RWPE2 (cell line): ENCODE measurements around the gene MRPS34.

Experiments used
- ATAC-seq: fragments of 200-7000 bp; cut with Tn5 transposase; 3 replicates; pipeline ENCODE4 v1.9.1; 2021; ENCODE audit warnings: low read depth
- DNase-seq: peaks from one replicate; pipeline ENCODE4 v3.0.0-alpha.2; 2020; ENCODE audit warnings: low spot score
- H3K27ac ChIP-seq: fragments of 450-650 bp; 2 replicates; pipeline ENCODE4 v1.5.1; 2017; ENCODE audit warnings: mild to moderate bottlenecking; ENCODE audit not compliant: poor library complexity, severe bottlenecking
- H3K27me3 ChIP-seq: fragments of 250-450 bp; sonication (Bioruptor Pico); 2 replicates; pipeline ENCODE4 v1.5.1; 2021; ENCODE audit warnings: mild to moderate bottlenecking, moderate library complexity; ENCODE audit not compliant: insufficient read depth, poor library complexity, severe bottlenecking
- H3K36me3 ChIP-seq: fragments of 250-450 bp; sonication (Bioruptor Pico); 2 replicates; pipeline ENCODE4 v1.5.1; 2020; ENCODE audit warnings: low read depth, mild to moderate bottlenecking, moderate library complexity
- H3K4me1 ChIP-seq: fragments of 250-450 bp; sonication (Bioruptor Pico); 2 replicates; pipeline ENCODE4 v1.5.1; 2021; ENCODE audit warnings: mild to moderate bottlenecking, moderate library complexity; ENCODE audit not compliant: insufficient read depth, poor library complexity, severe bottlenecking
- H3K4me3 ChIP-seq: fragments of 250-450 bp; sonication (Bioruptor Pico); 2 replicates; pipeline ENCODE4 v1.5.1; 2021; ENCODE audit warnings: mild to moderate bottlenecking, moderate library complexity; ENCODE audit not compliant: severe bottlenecking
- H3K9me3 ChIP-seq: fragments of 250-450 bp; sonication (Bioruptor Pico); 2 replicates; pipeline ENCODE4 v1.5.1; 2021; ENCODE audit warnings: mild to moderate bottlenecking, moderate library complexity; ENCODE audit not compliant: severe bottlenecking
- TF ChIP-seq, protein P1 (sequence below): fragments of 450-650 bp; IDR thresholded peaks from one replicate; pipeline ENCODE4 v1.5.1; 2017; ENCODE audit warnings: mild to moderate bottlenecking, moderate library complexity; ENCODE audit not compliant: poor library complexity, severe bottlenecking

The MRPS34 gene

DNA sequence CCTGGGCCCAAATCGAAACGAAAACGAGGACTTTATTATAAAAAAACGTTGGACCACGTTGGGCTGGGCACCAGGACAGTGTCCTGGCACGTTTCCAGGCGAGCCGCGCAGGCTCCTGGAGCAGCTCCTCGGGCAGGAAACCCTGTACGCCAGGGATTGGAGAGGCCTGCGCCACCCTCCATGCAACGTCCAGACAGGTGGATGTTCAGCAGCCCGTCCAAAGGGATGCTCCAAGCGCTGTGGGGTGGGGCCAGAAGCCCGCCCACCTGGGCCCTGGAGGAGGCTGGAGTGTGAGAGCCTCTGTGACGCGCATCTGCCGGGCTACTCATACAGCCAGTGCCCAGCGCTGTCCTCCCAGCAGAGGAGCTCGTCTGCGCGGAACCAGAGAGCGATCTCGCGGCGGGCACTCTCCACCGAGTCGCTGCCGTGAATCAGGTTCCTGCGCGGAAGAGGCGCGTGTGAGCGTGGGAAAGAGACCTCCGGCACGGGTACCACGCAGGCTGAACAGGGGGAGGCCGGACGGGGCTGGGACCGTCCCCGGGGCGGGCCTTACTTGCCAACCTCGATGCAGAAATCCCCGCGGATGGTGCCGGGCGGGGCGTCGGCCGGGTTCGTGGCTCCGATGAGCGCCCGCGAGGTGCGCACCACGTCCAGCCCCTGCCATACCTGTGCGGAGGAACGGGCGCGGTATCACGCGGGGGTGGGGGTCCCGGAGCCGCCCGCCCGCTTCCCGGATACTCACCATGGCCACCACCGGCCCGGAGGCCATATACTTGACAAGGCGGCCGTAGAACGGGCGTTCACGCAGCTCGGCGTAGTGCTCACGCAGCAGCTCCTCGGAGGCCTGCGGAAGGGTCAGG is 2.4 kb downstream of the MRPS34 start:
- peak overlapping the region; percentile 66 for H3K27ac ChIP-seq
- no peaks in the 10 kb centered on the region for H3K9me3 ChIP-seq
- ATAC-seq, result peak; percentile 54
- peak overlapping the region; percentile 83 for H3K4me3 ChIP-seq
- TF ChIP-seq, protein P1, sequence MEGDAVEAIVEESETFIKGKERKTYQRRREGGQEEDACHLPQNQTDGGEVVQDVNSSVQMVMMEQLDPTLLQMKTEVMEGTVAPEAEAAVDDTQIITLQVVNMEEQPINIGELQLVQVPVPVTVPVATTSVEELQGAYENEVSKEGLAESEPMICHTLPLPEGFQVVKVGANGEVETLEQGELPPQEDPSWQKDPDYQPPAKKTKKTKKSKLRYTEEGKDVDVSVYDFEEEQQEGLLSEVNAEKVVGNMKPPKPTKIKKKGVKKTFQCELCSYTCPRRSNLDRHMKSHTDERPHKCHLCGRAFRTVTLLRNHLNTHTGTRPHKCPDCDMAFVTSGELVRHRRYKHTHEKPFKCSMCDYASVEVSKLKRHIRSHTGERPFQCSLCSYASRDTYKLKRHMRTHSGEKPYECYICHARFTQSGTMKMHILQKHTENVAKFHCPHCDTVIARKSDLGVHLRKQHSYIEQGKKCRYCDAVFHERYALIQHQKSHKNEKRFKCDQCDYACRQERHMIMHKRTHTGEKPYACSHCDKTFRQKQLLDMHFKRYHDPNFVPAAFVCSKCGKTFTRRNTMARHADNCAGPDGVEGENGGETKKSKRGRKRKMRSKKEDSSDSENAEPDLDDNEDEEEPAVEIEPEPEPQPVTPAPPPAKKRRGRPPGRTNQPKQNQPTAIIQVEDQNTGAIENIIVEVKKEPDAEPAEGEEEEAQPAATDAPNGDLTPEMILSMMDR, result no peak
- peak; percentile 87 for DNase-seq
- H3K27me3 ChIP-seq, result no peaks in the 10 kb centered on the region
- peaks cover 17% of the 10 kb centered on the region for H3K36me3 ChIP-seq
- peaks cover 4% of the 10 kb centered on the region for H3K4me1 ChIP-seq

DNA sequence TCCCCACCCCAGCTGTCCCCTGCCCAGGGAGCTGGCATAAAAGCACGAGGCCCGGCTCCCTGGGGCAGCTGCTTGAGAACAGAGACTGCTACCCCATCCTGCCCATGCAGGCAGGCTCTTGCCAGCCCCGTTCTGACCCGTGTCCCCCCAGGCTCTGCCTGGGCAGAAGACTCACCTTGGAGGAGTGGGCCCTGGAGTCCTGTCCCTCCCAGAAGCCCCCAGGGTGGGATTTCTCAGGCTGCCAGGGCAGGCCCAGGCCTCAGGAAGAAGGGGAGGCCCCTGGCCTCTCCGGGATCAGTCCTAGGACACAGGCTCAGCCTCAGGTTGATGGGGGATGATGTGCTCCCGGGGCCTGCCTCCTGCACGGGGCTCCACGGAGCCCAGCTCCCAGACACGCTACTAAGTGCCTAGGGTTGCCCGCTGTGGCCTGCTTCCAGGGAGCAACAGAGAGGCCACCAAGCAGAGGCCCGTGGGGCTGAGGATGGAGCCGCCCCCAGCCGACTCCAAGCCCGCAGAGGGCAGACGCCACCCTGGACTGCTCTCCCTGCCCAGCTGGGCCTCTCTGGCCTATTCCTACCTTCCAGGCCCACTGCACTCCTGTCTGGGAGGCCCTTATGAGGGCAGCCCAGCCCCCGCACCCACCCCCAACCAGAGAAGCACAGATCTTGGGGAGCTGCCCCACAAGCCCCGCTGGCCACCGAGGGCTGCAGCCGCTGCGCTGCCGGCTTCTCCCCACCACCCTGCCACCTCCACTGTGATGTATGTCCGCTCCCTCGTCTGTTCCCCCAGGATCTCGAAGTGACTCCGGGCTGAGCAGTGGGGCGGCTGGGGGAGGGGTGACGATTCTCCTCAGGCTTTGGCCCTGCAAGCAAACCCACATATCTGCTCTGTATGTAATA is 3.3 kb downstream of the MRPS34 start:
- no peak for ATAC-seq
- peak overlapping the region; percentile 66 for H3K27ac ChIP-seq

DNA sequence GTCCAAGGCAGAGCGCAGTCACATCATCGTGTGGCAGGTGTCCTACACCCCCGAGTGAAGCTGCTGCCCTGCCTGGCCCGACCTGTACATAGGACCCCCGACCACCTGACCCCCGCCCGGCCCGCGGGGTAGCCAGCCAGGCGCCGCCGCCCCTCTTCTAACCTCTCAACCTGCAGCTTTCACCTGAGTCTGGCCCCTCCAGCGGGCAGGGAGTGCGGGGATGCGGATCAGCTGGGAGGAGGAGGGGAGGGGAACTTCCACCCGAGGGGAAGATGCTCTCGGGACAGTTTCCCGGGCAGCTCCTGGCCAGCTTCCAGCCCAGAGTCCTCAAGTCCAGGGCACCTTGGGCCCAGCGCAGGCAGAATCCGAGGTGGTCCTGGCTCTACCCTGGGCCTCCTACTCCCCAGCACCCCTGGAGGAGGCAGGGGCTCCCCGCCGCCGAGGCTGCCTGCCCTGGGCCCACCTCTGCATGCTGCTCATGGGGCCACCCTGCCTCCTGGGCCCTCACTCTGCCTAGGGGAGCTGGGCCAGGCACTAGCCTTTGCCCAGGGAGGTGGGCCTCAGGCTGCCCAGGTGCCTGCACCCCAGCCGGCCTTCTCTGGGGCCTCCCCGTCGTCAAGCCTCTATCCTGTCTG is 4.0 kb downstream of the MRPS34 start:
- TF ChIP-seq, protein P1, result no peak
- H3K27ac ChIP-seq, result no peak overlapping the region
- H3K4me3 ChIP-seq, result no peak overlapping the region
- H3K27me3 ChIP-seq, result no peaks in the 10 kb centered on the region
- peaks cover 24% of the 10 kb centered on the region for H3K36me3 ChIP-seq
- DNase-seq, result no peak
- no peak for ATAC-seq
- no peaks in the 10 kb centered on the region for H3K9me3 ChIP-seq
- H3K4me1 ChIP-seq, result peaks cover 4% of the 10 kb centered on the region

More for the DNA sequence above, 3.3 kb downstream of the MRPS34 start:
- no peak for DNase-seq
- Histone ChIP-seq H3K4me1 (peaks cover 4% of the 10 kb centered on the region), H3K36me3 (peaks cover 18% of the 10 kb centered on the region), H3K4me3 (peak overlapping the region; percentile 83), H3K27me3 (no peaks in the 10 kb centered on the region), H3K9me3 (no peaks in the 10 kb centered on the region)
- TF ChIP-seq, protein P1, result no peak

DNA sequence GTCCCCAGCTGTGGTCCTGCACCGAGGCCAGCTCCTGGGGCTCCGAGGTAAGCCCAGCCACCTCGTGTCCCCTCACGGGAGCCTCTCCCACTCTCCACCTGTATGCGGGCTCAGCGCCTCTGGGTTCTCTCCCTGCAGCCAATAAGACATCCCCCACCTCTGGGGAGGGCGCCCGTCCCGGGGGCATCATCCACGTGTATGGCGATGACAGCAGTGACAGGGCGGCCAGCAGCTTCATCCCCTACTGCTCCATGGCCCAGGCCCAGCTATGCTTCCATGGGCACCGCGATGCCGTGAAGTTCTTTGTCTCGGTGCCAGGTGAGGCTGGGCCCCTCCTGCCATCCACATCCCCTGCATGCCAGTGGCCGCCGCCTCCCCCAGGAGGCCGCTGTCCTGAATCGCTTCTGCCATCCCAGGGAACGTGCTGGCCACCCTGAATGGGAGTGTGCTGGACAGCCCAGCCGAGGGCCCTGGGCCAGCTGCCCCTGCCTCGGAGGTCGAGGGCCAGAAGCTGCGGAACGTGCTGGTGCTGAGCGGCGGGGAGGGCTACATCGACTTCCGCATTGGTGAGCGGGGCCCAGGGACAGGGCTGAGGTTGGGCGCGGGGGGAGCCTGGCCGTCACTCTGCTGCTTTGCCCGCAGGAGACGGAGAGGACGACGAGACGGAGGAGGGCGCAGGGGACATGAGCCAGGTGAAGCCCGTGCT is 4.7 kb downstream of the MRPS34 start:
- no peak overlapping the region for H3K4me3 ChIP-seq
- H3K27me3 ChIP-seq, result no peaks in the 10 kb centered on the region
- DNase-seq, result no peak
- H3K4me1 ChIP-seq, result peaks cover 4% of the 10 kb centered on the region
- no peaks in the 10 kb centered on the region for H3K9me3 ChIP-seq
- no peak overlapping the region for H3K27ac ChIP-seq
- H3K36me3 ChIP-seq, result peaks cover 27% of the 10 kb centered on the region
- TF ChIP-seq, protein P1, result no peak
- no peak for ATAC-seq
